Measurements from ENCODE around the gene SSH2.

Gene SSH2

DNA sequence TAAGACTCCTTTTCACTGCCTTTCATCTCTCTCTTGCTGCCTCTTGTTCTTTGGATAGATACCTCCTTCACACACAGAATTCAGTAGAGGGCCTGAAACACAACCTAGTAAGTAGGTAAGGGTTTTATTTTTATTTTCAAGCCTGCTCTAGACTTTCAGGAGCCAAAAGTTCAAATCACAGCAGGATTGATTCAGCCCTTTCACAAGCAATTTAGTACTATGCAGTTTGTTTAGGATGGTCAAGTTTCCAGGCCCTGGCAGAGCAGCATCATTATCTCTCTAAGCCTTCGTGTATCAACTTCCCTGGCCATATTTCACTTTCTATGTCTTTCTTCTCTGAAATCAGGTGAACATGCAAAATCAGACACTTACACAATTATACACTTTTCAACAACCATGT is 158.5 kb downstream of the SSH2 start:
- Histone ChIP-seq H3K27ac (no peak overlapping the region), H3K79me2 (ENCODE audit: insufficient read depth, low read depth) (no peaks in the 10 kb centered on the region), H3K27me3 (ENCODE audit: insufficient read depth, low read depth) (no peaks in the 10 kb centered on the region), H3K4me2 (no peak overlapping the region), H3K4me3 (IDR thresholded peaks at IDR 0.05; ENCODE audit: insufficient read depth, low read depth, low read length) (no peak overlapping the region), H3K36me3 (ENCODE audit: insufficient read depth) (no peaks in the 10 kb centered on the region), H3K9ac (no peak overlapping the region), H3K4me1 (ENCODE audit: low read depth, poor library complexity, severe bottlenecking) (no peaks in the 10 kb centered on the region), H4K20me1 (ENCODE audit: insufficient read depth) (no peaks in the 10 kb centered on the region), H2AFZ (ENCODE audit: low read depth) (no peak overlapping the region)
- TF ChIP-seq, protein P1, sequence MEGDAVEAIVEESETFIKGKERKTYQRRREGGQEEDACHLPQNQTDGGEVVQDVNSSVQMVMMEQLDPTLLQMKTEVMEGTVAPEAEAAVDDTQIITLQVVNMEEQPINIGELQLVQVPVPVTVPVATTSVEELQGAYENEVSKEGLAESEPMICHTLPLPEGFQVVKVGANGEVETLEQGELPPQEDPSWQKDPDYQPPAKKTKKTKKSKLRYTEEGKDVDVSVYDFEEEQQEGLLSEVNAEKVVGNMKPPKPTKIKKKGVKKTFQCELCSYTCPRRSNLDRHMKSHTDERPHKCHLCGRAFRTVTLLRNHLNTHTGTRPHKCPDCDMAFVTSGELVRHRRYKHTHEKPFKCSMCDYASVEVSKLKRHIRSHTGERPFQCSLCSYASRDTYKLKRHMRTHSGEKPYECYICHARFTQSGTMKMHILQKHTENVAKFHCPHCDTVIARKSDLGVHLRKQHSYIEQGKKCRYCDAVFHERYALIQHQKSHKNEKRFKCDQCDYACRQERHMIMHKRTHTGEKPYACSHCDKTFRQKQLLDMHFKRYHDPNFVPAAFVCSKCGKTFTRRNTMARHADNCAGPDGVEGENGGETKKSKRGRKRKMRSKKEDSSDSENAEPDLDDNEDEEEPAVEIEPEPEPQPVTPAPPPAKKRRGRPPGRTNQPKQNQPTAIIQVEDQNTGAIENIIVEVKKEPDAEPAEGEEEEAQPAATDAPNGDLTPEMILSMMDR (conservative IDR thresholded peaks at IDR 0.05; ENCODE audit: low read depth, low read length): no peak

DNA sequence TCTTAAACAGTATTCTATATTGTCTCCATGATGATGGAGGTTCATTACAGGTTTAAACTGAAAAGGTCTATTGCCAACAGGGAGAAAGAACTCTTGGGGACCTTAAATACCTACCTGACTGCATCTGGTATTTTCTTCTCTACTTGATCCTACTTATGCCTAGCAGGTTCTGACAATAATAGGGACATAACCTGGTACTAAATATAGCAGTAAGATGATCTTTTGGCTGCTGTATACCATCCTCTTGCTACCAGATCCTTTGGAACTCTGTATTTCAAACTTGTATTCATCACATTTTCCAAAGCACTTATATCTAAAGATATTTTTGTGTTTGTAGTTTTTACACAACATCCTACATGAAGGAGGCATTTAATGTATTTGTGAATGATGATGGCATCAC is 160.8 kb downstream of the SSH2 start:
- H3K9ac ChIP-seq: no peak overlapping the region
- no peaks in the 10 kb centered on the region for H4K20me1 ChIP-seq (ENCODE audit: insufficient read depth)
- TF ChIP-seq, protein P1 (conservative IDR thresholded peaks at IDR 0.05; ENCODE audit: low read depth, low read length): no peak
- no peaks in the 10 kb centered on the region for H3K27me3 ChIP-seq (ENCODE audit: insufficient read depth, low read depth)
- H2AFZ ChIP-seq (ENCODE audit: low read depth): no peak overlapping the region
- no peak overlapping the region for H3K4me2 ChIP-seq
- H3K79me2 ChIP-seq (ENCODE audit: insufficient read depth, low read depth): no peaks in the 10 kb centered on the region
- H3K4me3 ChIP-seq (IDR thresholded peaks at IDR 0.05; ENCODE audit: insufficient read depth, low read depth, low read length): no peak overlapping the region
- no peaks in the 10 kb centered on the region for H3K36me3 ChIP-seq (ENCODE audit: insufficient read depth)
- H3K27ac ChIP-seq: no peak overlapping the region
- no peaks in the 10 kb centered on the region for H3K4me1 ChIP-seq (ENCODE audit: low read depth, poor library complexity, severe bottlenecking)

DNA sequence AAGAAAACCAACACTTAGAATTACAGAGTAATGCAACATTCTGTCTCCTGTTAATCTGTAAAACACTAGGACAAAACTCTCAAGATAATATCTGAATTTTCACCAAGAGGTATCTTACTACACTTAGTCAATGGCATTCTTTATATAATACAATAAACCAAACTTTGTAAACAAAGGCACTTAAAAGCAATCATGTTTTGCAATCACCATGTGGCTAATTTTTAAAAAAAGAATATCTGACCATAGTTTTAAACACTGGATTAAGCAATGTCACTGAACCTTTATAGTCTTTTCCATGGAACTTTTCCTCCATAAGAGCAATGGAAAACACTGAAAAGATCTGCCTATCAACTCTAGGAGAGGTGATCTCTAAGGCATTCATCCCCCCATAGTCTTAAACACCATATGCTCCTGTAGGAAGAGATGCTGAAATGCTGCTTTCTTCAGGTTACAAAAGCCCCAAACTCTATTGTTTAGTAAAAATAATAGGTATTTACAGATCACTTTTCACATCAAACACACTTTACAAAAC is 163.2 kb downstream of the SSH2 start:
- H2AFZ ChIP-seq (ENCODE audit: low read depth): no peak overlapping the region
- no peaks in the 10 kb centered on the region for H3K36me3 ChIP-seq (ENCODE audit: insufficient read depth)
- no peak overlapping the region for H3K4me3 ChIP-seq (IDR thresholded peaks at IDR 0.05; ENCODE audit: insufficient read depth, low read depth, low read length)
- H3K4me2 ChIP-seq: no peak overlapping the region
- H4K20me1 ChIP-seq (ENCODE audit: insufficient read depth): no peaks in the 10 kb centered on the region
- no peaks in the 10 kb centered on the region for H3K4me1 ChIP-seq (ENCODE audit: low read depth, poor library complexity, severe bottlenecking)
- no peaks in the 10 kb centered on the region for H3K79me2 ChIP-seq (ENCODE audit: insufficient read depth, low read depth)
- no peak overlapping the region for H3K27ac ChIP-seq
- TF ChIP-seq, protein P1 (conservative IDR thresholded peaks at IDR 0.05; ENCODE audit: low read depth, low read length): no peak
- H3K9ac ChIP-seq: no peak overlapping the region
- no peaks in the 10 kb centered on the region for H3K27me3 ChIP-seq (ENCODE audit: insufficient read depth, low read depth)

DNA sequence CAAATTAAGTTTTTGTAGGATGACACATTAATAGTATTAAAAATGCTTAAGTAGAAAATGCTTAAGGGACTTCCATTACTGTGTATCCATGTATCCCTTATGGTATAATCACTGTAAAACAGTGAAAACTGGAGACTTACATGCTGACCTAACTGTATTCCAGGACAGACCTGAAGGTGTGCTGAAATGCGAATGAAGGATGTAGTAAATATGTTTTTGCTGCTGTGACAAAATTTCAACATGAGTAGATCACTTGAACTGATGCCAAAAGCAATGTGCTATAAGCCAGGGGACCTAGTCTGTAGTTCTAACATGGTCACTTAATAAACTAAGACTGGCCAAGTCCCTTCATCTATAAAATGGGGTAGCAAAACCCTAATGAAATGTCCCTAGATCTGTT is 165.3 kb downstream of the SSH2 start:
- Histone ChIP-seq H4K20me1 (ENCODE audit: insufficient read depth) (no peaks in the 10 kb centered on the region; the same call in 1 of the 2 replicates), H3K4me2 (no peak overlapping the region), H3K4me1 (ENCODE audit: low read depth, poor library complexity, severe bottlenecking) (peaks cover 5% of the 10 kb centered on the region), H3K36me3 (ENCODE audit: insufficient read depth) (no peaks in the 10 kb centered on the region), H3K27me3 (ENCODE audit: insufficient read depth, low read depth) (no peaks in the 10 kb centered on the region), H3K79me2 (ENCODE audit: insufficient read depth, low read depth) (no peaks in the 10 kb centered on the region), H2AFZ (ENCODE audit: low read depth) (no peak overlapping the region), H3K9ac (no peak overlapping the region), H3K27ac (no peak overlapping the region), H3K4me3 (IDR thresholded peaks at IDR 0.05; ENCODE audit: insufficient read depth, low read depth, low read length) (no peak overlapping the region)
- TF ChIP-seq, protein P1 (conservative IDR thresholded peaks at IDR 0.05; ENCODE audit: low read depth, low read length): no peak

Measured in KMS-11 (cell line).